Lung microvascular endothelial cell (primary cell): ENCODE data around the gene DNAH6. TPM values are rescaled to one million over a fixed set of nuclear protein-coding genes. Genes with fewer than 3 reads are reported as not detected.

ENCODE experiments used
- DNase-seq, 2 donors: peaks; one replicate each; pipeline versions ENCODE4 v3.0.0 to v3.0.0-alpha.2; 2010; ENCODE audit warnings: low read depth in 2 of 2
- total RNA-seq: library from RNA; depleted of rRNA; stranded (reverse); fragments of >200 nt; gene quantifications from 2 replicates; pipeline ENCODE4 v1.2.1, GENCODE V29; 2014

DNAH6 gene
- total RNA-seq, 1 donor from 2014 or later, result not detected

GRCh38 chr2:84833481-84834150 lies 317.3 kb downstream of the DNAH6 start:
- no peak for DNase-seq

- no peak for DNase-seq
Measured at GRCh38 chr2:84836215-84836614, 319.9 kb downstream of the DNAH6 start.

GRCh38 chr2:84838434-84839145 lies 322.3 kb downstream of the DNAH6 start:
- DNase-seq, result no peak

GRCh38 chr2:84839851-84840250 lies 323.6 kb downstream of the DNAH6 start:
- DNase-seq, result no peak

GRCh38 chr2:84840306-84840705 lies 324.0 kb downstream of the DNAH6 start:
- no peak for DNase-seq

GRCh38 chr2:84841577-84841976 lies 325.3 kb downstream of the DNAH6 start:
- DNase-seq, result no peak

GRCh38 chr2:84844141-84844540 lies 327.8 kb downstream of the DNAH6 start:
- DNase-seq, result no peak

- DNase-seq, result peak in 1 of 2 donors; percentile 15
Measured at GRCh38 chr2:84846041-84846663, 329.9 kb downstream of the DNAH6 start.

- DNase-seq, result no peak
Measured at GRCh38 chr2:84846741-84847142, 330.4 kb downstream of the DNAH6 start.

GRCh38 chr2:84847326-84848050 lies 331.2 kb downstream of the DNAH6 start:
- DNase-seq, result no peak

- no peak for DNase-seq
Measured at GRCh38 chr2:84849271-84849952, 333.1 kb downstream of the DNAH6 start.

- DNase-seq, result no peak
Measured at GRCh38 chr2:84850471-84850870, 334.2 kb downstream of the DNAH6 start.

GRCh38 chr2:84851876-84852275 lies 335.6 kb downstream of the DNAH6 start:
- DNase-seq, result no peak

- DNase-seq, result no peak
Measured at GRCh38 chr2:84854850-84855249, 338.6 kb downstream of the DNAH6 start.

GRCh38 chr2:84855731-84856130 lies 339.4 kb downstream of the DNAH6 start:
- DNase-seq, result no peak

GRCh38 chr2:84856787-84857186 lies 340.5 kb downstream of the DNAH6 start:
- DNase-seq, result no peak

GRCh38 chr2:84857566-84857965 lies 341.3 kb downstream of the DNAH6 start:
- DNase-seq, result no peak

GRCh38 chr2:84858123-84858522 lies 341.8 kb downstream of the DNAH6 start:
- DNase-seq, result peak in 1 of 2 donors; percentile 7

- peak in 1 of 2 donors; percentile 12 for DNase-seq
Measured at GRCh38 chr2:84858937-84859336, 342.6 kb downstream of the DNAH6 start.

- DNase-seq, result no peak
Measured at GRCh38 chr2:84861539-84861938, 345.2 kb downstream of the DNAH6 start.

GRCh38 chr2:84862006-84862405 lies 345.7 kb downstream of the DNAH6 start:
- DNase-seq, result no peak
